Gastroesophageal sphincter (tissue), 4 donors: ENCODE results near the gene HEPACAM2. TPM values are rescaled to one million over a fixed set of nuclear protein-coding genes. Genes with fewer than 3 reads are reported as not detected.
A peak's percentile ranks its signal among the peaks of the same experiment; 100 is the strongest.

Experiments
- ATAC-seq: fragments of 150-250 bp; one replicate; pipeline ENCODE4 v1.9.1; 2016; ENCODE audit warnings: mild to moderate bottlenecking, moderate library complexity
- H3K27ac ChIP-seq, 4 donors: fragments of 200-600 bp; sonication (generic) in 3 of 4; 1 replicate in 3 of 4; 2 replicates in 1 of 4; pipeline ENCODE4 v1.5.1; 2016 to 2019
- H3K27me3 ChIP-seq: fragments of 200-600 bp; sonication (generic); one replicate; pipeline ENCODE4 v1.5.1; 2019
- H3K36me3 ChIP-seq, 2 donors: fragments of 200-600 bp; sonication (generic); one replicate each; pipeline ENCODE4 v1.5.1; 2019; ENCODE audit warnings: control low read depth in 1 of 2
- H3K4me1 ChIP-seq, 3 donors: fragments of 200-600 bp; sonication (generic); 1 replicate in 2 of 3; 2 replicates in 1 of 3; pipeline ENCODE4 v1.5.1; 2016 to 2019; ENCODE audit warnings: control low read depth in 2 of 3
- H3K4me3 ChIP-seq, 2 donors: fragments of 200-600 bp; sonication (generic); one replicate each; pipeline ENCODE4 v1.5.1; 2019; ENCODE audit warnings: mild to moderate bottlenecking in 1 of 2, moderate library complexity in 1 of 2
- H3K9me3 ChIP-seq, 3 donors: fragments of 200-600 bp; sonication (generic); one replicate each; pipeline ENCODE4 v1.5.1; 2017 to 2019; ENCODE audit warnings: control low read depth in 2 of 3
- CTCF ChIP-seq, 4 experiments: fragments of 200-600 bp in 2 of 4; fragments of 450-650 bp in 2 of 4; sonication (generic) in 1 of 4; IDR thresholded peaks; one replicate each; pipeline ENCODE4 v1.5.1; 2017 to 2019; ENCODE audit warnings: antibody characterized with exemption in 4 of 4, mild to moderate bottlenecking in 2 of 4, moderate library complexity in 2 of 4
- EP300 ChIP-seq: sonication (generic); formaldehyde crosslinking; IDR thresholded peaks from one replicate; pipeline ENCODE4 v1.6.1; 2017; ENCODE audit warnings: antibody characterized with exemption, mild to moderate bottlenecking
- POLR2A ChIP-seq, 2 donors: fragments of 450-650 bp; IDR thresholded peaks; one replicate each; pipeline ENCODE4 v1.6.1; 2017; ENCODE audit warnings: antibody characterized with exemption in 2 of 2, mild to moderate bottlenecking in 2 of 2, moderate library complexity in 1 of 2
- POLR2AphosphoS5 ChIP-seq: sonication (generic); formaldehyde crosslinking; IDR thresholded peaks from one replicate; pipeline ENCODE4 v1.6.1; 2017; ENCODE audit warnings: antibody characterized with exemption
- WGBS, 2 donors: methylation state at CpG; one replicate each; pipeline ENCODE4 v1.1.5; 2018; ENCODE audit warnings: low coverage in 1 of 2; 5-methylcytosine and 5-hydroxymethylcytosine counted together
- total RNA-seq, 4 donors: library from RNA; depleted of rRNA; stranded (reverse); fragments of >200 nt; gene quantifications; one replicate each; pipeline ENCODE4 v1.1.0, GENCODE V29; 2016

HEPACAM2 gene
- total RNA-seq, 4 donors from 2014 or later, result not detected

- Histone ChIP-seq H3K27ac (no peak overlapping the region), H3K9me3 (no peaks in the 10 kb centered on the region), H3K27me3 (no peaks in the 10 kb centered on the region), H3K4me1 (peaks cover 0 to 15% (median 0%) of the 10 kb centered on the region in 3 donors), H3K36me3 (no peaks in the 10 kb centered on the region), H3K4me3 (no peak overlapping the region)
- no peak for ATAC-seq
- WGBS, 2 donors, result 0% methylated on average over 2 of the region's 2 CpGs
- peak; percentile 57 to 68 (median 62) for TF ChIP-seq CTCF (IDR thresholded peaks at IDR 0.05)
- no peak for TF ChIP-seq EP300
- no peak for TF ChIP-seq POLR2A (IDR thresholded peaks at IDR 0.05)
- TF ChIP-seq POLR2AphosphoS5, result no peak
Observed at GRCh38 chr7:93228302-93228701, 2.0 kb upstream of the HEPACAM2 start.

- Histone ChIP-seq H3K36me3 (no peaks in the 10 kb centered on the region), H3K27ac (no peak overlapping the region), H3K27me3 (no peaks in the 10 kb centered on the region), H3K4me3 (no peak overlapping the region), H3K9me3 (no peaks in the 10 kb centered on the region), H3K4me1 (no peaks in the 10 kb centered on the region)
- 46 to 100% methylated on average over 1 of the region's 1 CpG for WGBS, 2 donors
- no peak for TF ChIP-seq POLR2AphosphoS5
- TF ChIP-seq POLR2A (IDR thresholded peaks at IDR 0.05), result no peak
- TF ChIP-seq CTCF (IDR thresholded peaks at IDR 0.05), result no peak
- ATAC-seq, result no peak
Observed at GRCh38 chr7:93219868-93220267, 6.4 kb downstream of the HEPACAM2 start.

GRCh38 chr7:93218997-93219827 is 7.1 kb downstream of the HEPACAM2 start:
- WGBS, 2 donors, result 71 to 82% methylated on average over 6 to 7 of the region's 10 CpGs
- Histone ChIP-seq H3K27ac (no peak overlapping the region), H3K9me3 (no peaks in the 10 kb centered on the region), H3K27me3 (no peaks in the 10 kb centered on the region), H3K36me3 (no peaks in the 10 kb centered on the region), H3K4me1 (no peaks in the 10 kb centered on the region), H3K4me3 (no peak overlapping the region)
- no peak for ATAC-seq
- TF ChIP-seq POLR2AphosphoS5 (no peak), POLR2A (IDR thresholded peaks at IDR 0.05) (no peak), CTCF (IDR thresholded peaks at IDR 0.05) (no peak), EP300 (no peak)

- no peak overlapping the region for H3K27ac ChIP-seq
- no peaks in the 10 kb centered on the region for H3K27me3 ChIP-seq
- 50 to 73% methylated on average over 1 of the region's 1 CpG for WGBS, 2 donors
- no peaks in the 10 kb centered on the region for H3K36me3 ChIP-seq
- no peak for ATAC-seq
- no peak overlapping the region for H3K4me3 ChIP-seq
- TF ChIP-seq CTCF (IDR thresholded peaks at IDR 0.05) (no peak), EP300 (no peak), POLR2AphosphoS5 (no peak), POLR2A (IDR thresholded peaks at IDR 0.05) (no peak)
- no peaks in the 10 kb centered on the region for H3K4me1 ChIP-seq
- H3K9me3 ChIP-seq, result no peaks in the 10 kb centered on the region
Observed at GRCh38 chr7:93212881-93213280, 13.4 kb downstream of the HEPACAM2 start.

- WGBS, 2 donors, result 72% methylated on average over 5 of the region's 5 CpGs
- H3K9me3 ChIP-seq, result no peaks in the 10 kb centered on the region
- ATAC-seq, result no peak
Observed at GRCh38 chr7:93211228-93211818, 14.9 kb downstream of the HEPACAM2 start.

More at GRCh38 chr7:93211228-93211818, 14.9 kb downstream of the HEPACAM2 start:
- TF ChIP-seq EP300, result no peak
- TF ChIP-seq POLR2A (IDR thresholded peaks at IDR 0.05), result no peak
- no peak for TF ChIP-seq POLR2AphosphoS5
- no peak for TF ChIP-seq CTCF (IDR thresholded peaks at IDR 0.05)
- Histone ChIP-seq H3K4me1 (no peaks in the 10 kb centered on the region), H3K27me3 (no peaks in the 10 kb centered on the region), H3K27ac (no peak overlapping the region), H3K4me3 (no peak overlapping the region), H3K36me3 (no peaks in the 10 kb centered on the region)
